OCI-LY7 (cell line): ENCODE results near the gene LATS1. TPM values are rescaled to one million over a fixed set of nuclear protein-coding genes. Genes with fewer than 3 reads are reported as not detected.

ENCODE experiments used
- BruUV-seq: library from RNA; stranded (reverse); fragments of 400-500 nt; replicated peaks from 2 replicates; lab custom pipeline; 2021; lab: Mats Ljungman, UMichigan
- CTCF ChIA-PET: fragments of 300-600 bp; sonication (Branson Sonifier 250); formaldehyde crosslinking; loops from one replicate; lab custom pipeline; 2022; ENCODE audit warnings: antibody characterized with exemption; ENCODE audit not compliant: unreplicated experiment; lab: Charles Lee
- POLR2A ChIA-PET: fragments of 300-600 bp; sonication (Branson Sonifier 250); formaldehyde crosslinking; loops from one replicate; lab custom pipeline; 2022; ENCODE audit warnings: antibody characterized with exemption; lab: Charles Lee
- DNase-seq: peaks from one replicate; pipeline ENCODE4 v3.0.0-alpha.2; 2015; ENCODE audit warnings: low spot score
- H2AFZ ChIP-seq: fragments of 200-600 bp; sonication (generic), shearing (Covaris generic); 2 replicates; pipeline ENCODE4 v1.6.1; 2014; ENCODE audit warnings: mild to moderate bottlenecking, antibody characterized with exemption, low read length, moderate library complexity
- H3K27ac ChIP-seq: fragments of 200-600 bp; sonication (generic); 2 replicates; pipeline ENCODE4 v1.5.1; 2014; ENCODE audit warnings: mixed run types, low read depth, mild to moderate bottlenecking, moderate library complexity, low read length, inconsistent platforms; ENCODE audit not compliant: poor library complexity, severe bottlenecking
- H3K36me3 ChIP-seq: fragments of 200-600 bp; sonication (generic); 2 replicates; pipeline ENCODE4 v1.6.1; 2014; ENCODE audit warnings: mild to moderate bottlenecking, antibody characterized with exemption, low read length, moderate library complexity, mixed read lengths; ENCODE audit not compliant: insufficient read depth
- H3K4me1 ChIP-seq: fragments of 200-600 bp; sonication (generic); 2 replicates; pipeline ENCODE4 v1.5.1; 2014; ENCODE audit warnings: mild to moderate bottlenecking, low read length; ENCODE audit not compliant: insufficient read depth, poor library complexity, severe bottlenecking
- H3K4me2 ChIP-seq: fragments of 200-600 bp; sonication (generic); 2 replicates; pipeline ENCODE4 v1.6.1; 2014; ENCODE audit warnings: mild to moderate bottlenecking, low read length
- H3K4me3 ChIP-seq: fragments of 200-600 bp; sonication (generic); 2 replicates; pipeline ENCODE4 v1.5.1; 2014; ENCODE audit warnings: mild to moderate bottlenecking, low read depth, low read length; ENCODE audit not compliant: poor library complexity, severe bottlenecking
- H3K79me2 ChIP-seq: fragments of 200-600 bp; sonication (generic); 2 replicates; pipeline ENCODE4 v1.6.1; 2016; ENCODE audit warnings: low read depth, mild to moderate bottlenecking, low read length, moderate library complexity, mixed read lengths; ENCODE audit not compliant: insufficient read depth
- H3K9me2 ChIP-seq: fragments of 200-600 bp; sonication (generic); 2 replicates; pipeline ENCODE4 v1.6.1; 2016; ENCODE audit warnings: mild to moderate bottlenecking, low read length, mixed read lengths; ENCODE audit not compliant: insufficient read depth
- H3K9me3 ChIP-seq: fragments of 200-600 bp; sonication (generic); 2 replicates; pipeline ENCODE4 v1.6.1; 2014; ENCODE audit warnings: mild to moderate bottlenecking, mixed run types, low read length, mixed read lengths
- H4K20me1 ChIP-seq: fragments of 200-600 bp; sonication (generic); 2 replicates; pipeline ENCODE4 v1.6.1; 2014; ENCODE audit warnings: mild to moderate bottlenecking, antibody characterized with exemption, low read length, moderate library complexity, mixed read lengths; ENCODE audit not compliant: insufficient read depth
- EZH2phosphoT487 ChIP-seq: fragments of 200-600 bp; sonication (generic); IDR thresholded peaks from 2 replicates; pipeline ENCODE4 v1.6.1; 2018; ENCODE audit warnings: low read depth, borderline replicate concordance, mild to moderate bottlenecking, mixed run types, antibody characterized with exemption, low read length, moderate library complexity, mixed read lengths
- intact Hi-C: fragments of 100-400 bp; cut with micrococcal nuclease; formaldehyde crosslinking; loops from one replicate; pipeline ENCODE4 v1.10.0; 2022; ENCODE audit not compliant: unreplicated experiment
- total RNA-seq, 2 experiments: library from RNA; depleted of rRNA in 1 of 2; stranded (reverse); fragments of >200 nt in 1 of 2; shearing (Covaris generic) in 1 of 2; gene quantifications; 2 replicates each; pipeline ENCODE4 v1.2.3, GENCODE V29; 2014 to 2022
- TF ChIP-seq, protein P1 (sequence below): fragments of 200-600 bp; sonication (generic); conservative IDR thresholded peaks from 2 replicates; pipeline ENCODE4 v1.5.1; 2014; ENCODE audit warnings: mild to moderate bottlenecking, antibody characterized with exemption, low read length, moderate library complexity, mixed read lengths

Gene LATS1
- total RNA-seq, 2 experiments from 2014 or later = 23.1 to 30.3 TPM

- ChIA-PET POLR2A (interaction anchor here (0.6 kb wide), 1 partner anchor 10 kb away, joined by 3 read pairs; no protein-coding TSS in a partner anchor), CTCF (no interaction called here)
- H3K4me3 ChIP-seq = no peak overlapping the region
These were observed 15.3 kb upstream of the LATS1 start for GRCh38 chr6:149733089-149733720.

DNA sequence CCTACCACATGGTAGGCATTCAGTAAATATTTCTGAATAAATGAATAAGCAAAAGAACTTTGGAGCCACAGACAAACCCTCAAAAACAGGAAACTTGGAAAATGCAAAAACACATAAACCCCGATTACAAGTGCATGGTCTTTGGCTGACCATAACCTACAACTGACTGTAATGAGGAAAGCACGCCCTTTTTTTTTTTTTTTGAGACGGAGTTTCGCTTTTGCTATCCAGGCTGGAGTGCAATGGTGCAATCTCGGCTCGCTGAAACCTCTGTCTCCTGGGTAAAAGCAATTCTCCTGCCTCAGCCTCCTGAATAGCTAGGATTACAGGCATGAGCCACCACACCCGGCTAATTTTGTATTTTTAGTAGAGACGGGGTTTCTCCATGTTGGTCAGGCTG is 11.9 kb upstream of the LATS1 start:
- BruUV-seq = no TSS peak
- no peaks in the 10 kb centered on the region for H4K20me1 ChIP-seq
- POLR2A ChIA-PET = interaction anchor here (0.6 to 0.7 kb wide), 2 partner anchors 13 to 118 kb away, joined by 3 read pairs; no protein-coding TSS in a partner anchor
- H3K4me1 ChIP-seq = no peaks in the 10 kb centered on the region
- CTCF ChIA-PET = no interaction called here
- peaks cover 90% of the 10 kb centered on the region for H3K36me3 ChIP-seq
- H3K4me2 ChIP-seq = no peak overlapping the region
- H3K79me2 ChIP-seq = no peaks in the 10 kb centered on the region
- TF ChIP-seq, protein P1, sequence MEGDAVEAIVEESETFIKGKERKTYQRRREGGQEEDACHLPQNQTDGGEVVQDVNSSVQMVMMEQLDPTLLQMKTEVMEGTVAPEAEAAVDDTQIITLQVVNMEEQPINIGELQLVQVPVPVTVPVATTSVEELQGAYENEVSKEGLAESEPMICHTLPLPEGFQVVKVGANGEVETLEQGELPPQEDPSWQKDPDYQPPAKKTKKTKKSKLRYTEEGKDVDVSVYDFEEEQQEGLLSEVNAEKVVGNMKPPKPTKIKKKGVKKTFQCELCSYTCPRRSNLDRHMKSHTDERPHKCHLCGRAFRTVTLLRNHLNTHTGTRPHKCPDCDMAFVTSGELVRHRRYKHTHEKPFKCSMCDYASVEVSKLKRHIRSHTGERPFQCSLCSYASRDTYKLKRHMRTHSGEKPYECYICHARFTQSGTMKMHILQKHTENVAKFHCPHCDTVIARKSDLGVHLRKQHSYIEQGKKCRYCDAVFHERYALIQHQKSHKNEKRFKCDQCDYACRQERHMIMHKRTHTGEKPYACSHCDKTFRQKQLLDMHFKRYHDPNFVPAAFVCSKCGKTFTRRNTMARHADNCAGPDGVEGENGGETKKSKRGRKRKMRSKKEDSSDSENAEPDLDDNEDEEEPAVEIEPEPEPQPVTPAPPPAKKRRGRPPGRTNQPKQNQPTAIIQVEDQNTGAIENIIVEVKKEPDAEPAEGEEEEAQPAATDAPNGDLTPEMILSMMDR = no peak
- no peak for TF ChIP-seq EZH2phosphoT487
- H2AFZ ChIP-seq = no peak overlapping the region
- no peak overlapping the region for H3K27ac ChIP-seq
- H3K9me3 ChIP-seq = no peaks in the 10 kb centered on the region
- H3K4me3 ChIP-seq = no peak overlapping the region
- H3K9me2 ChIP-seq = no peaks in the 10 kb centered on the region
- DNase-seq = no peak
- intact Hi-C loops = no loop called here

More at GRCh38 chr6:149733089-149733720, 15.3 kb upstream of the LATS1 start:
- H3K4me1 ChIP-seq = no peaks in the 10 kb centered on the region
- TF ChIP-seq EZH2phosphoT487 = no peak
- TF ChIP-seq, protein P1 = no peak
- no peaks in the 10 kb centered on the region for H4K20me1 ChIP-seq
- no peak overlapping the region for H2AFZ ChIP-seq
- H3K4me2 ChIP-seq = no peak overlapping the region
- no peaks in the 10 kb centered on the region for H3K9me3 ChIP-seq
- H3K36me3 ChIP-seq = peaks cover 94% of the 10 kb centered on the region
- no peaks in the 10 kb centered on the region for H3K9me2 ChIP-seq
- DNase-seq = no peak
- intact Hi-C loops = no loop called here
- H3K79me2 ChIP-seq = no peaks in the 10 kb centered on the region
- no peak overlapping the region for H3K27ac ChIP-seq
- BruUV-seq = no TSS peak

- H3K9me3 ChIP-seq = no peaks in the 10 kb centered on the region
- no peak for TF ChIP-seq EZH2phosphoT487
- TF ChIP-seq, protein P1 = no peak
- DNase-seq = no peak
- H3K4me3 ChIP-seq = no peak overlapping the region
- H2AFZ ChIP-seq = no peak overlapping the region
- no TSS peak for BruUV-seq
- H3K4me1 ChIP-seq = no peaks in the 10 kb centered on the region
- no peaks in the 10 kb centered on the region for H4K20me1 ChIP-seq
- POLR2A ChIA-PET = no interaction called here
- no peak overlapping the region for H3K4me2 ChIP-seq
- CTCF ChIA-PET = no interaction called here
- H3K36me3 ChIP-seq = peaks cover 90% of the 10 kb centered on the region
- H3K9me2 ChIP-seq = no peaks in the 10 kb centered on the region
- H3K27ac ChIP-seq = no peak overlapping the region
- no peaks in the 10 kb centered on the region for H3K79me2 ChIP-seq
- intact Hi-C loops = no loop called here
These were observed 10.8 kb upstream of the LATS1 start for GRCh38 chr6:149728499-149729234.
